Esophagus squamous epithelium (tissue), 5 donors: ENCODE measurements around the gene ZNF593OS. TPM values are rescaled to one million over a fixed set of nuclear protein-coding genes. Genes with fewer than 3 reads are reported as not detected.

Experiments
- DNase-seq: peaks from one replicate; lab custom pipeline; 2025; lab: John Stamatoyannopoulos, UW
- H3K27ac ChIP-seq, 4 donors: fragments of 200-600 bp; sonication (generic); one replicate each; pipeline ENCODE4 v1.5.1; 2016 to 2019; ENCODE audit warnings: mild to moderate bottlenecking in 1 of 4
- H3K27me3 ChIP-seq, 4 donors: fragments of 200-600 bp; sonication (generic); 1 replicate in 3 of 4; 2 replicates in 1 of 4; pipeline versions ENCODE4 v1.5.1 to v1.6.0; 2017 to 2021; ENCODE audit warnings: antibody characterized with exemption in 1 of 4
- H3K36me3 ChIP-seq, 3 donors: fragments of 200-600 bp; sonication (generic); one replicate each; pipeline ENCODE4 v1.5.1; 2016 to 2019
- H3K4me1 ChIP-seq, 3 donors: fragments of 200-600 bp; sonication (generic); one replicate each; pipeline ENCODE4 v1.5.1; 2017 to 2019
- H3K4me3 ChIP-seq, 4 donors: fragments of 200-600 bp; sonication (generic); 1 replicate in 3 of 4; 2 replicates in 1 of 4; pipeline ENCODE4 v1.5.1; 2016 to 2019; ENCODE audit warnings: mild to moderate bottlenecking in 2 of 4, moderate library complexity in 1 of 4
- H3K9me3 ChIP-seq, 3 donors: fragments of 200-600 bp; sonication (generic); one replicate each; pipeline ENCODE4 v1.5.1; 2016 to 2019
- POLR2A ChIP-seq, 4 donors: fragments of 450-650 bp; IDR thresholded peaks; one replicate each; pipeline ENCODE4 v1.6.1; 2017; ENCODE audit warnings: antibody characterized with exemption in 4 of 4, mild to moderate bottlenecking in 4 of 4, moderate library complexity in 3 of 4
- WGBS, 2 donors: methylation state at CpG; one replicate each; pipeline ENCODE4 v1.1.5; 2018; 5-methylcytosine and 5-hydroxymethylcytosine counted together
- intact Hi-C: fragments of 100-400 bp; cut with DNase I; formaldehyde crosslinking; loops from one replicate; pipeline ENCODE4 v1.15.0; 2022
- total RNA-seq, 4 donors: library from RNA; depleted of rRNA; stranded (reverse); fragments of >200 nt; gene quantifications; one replicate each; pipeline ENCODE4 v1.1.0, GENCODE V29; 2016
- TF ChIP-seq, protein P1 (sequence below), 6 experiments: fragments of 450-650 bp in 4 of 6; fragments of 200-600 bp in 2 of 6; sonication (generic) in 2 of 6; IDR thresholded peaks; one replicate each; pipeline ENCODE4 v1.5.1; 2016 to 2019; ENCODE audit warnings: antibody characterized with exemption in 6 of 6, mild to moderate bottlenecking in 4 of 6, moderate library complexity in 4 of 6
- donor health status: DM: yes; HTN: yes; CAD: no.

Gene ZNF593OS
- total RNA-seq, 4 donors from 2014 or later: not detected

DNA sequence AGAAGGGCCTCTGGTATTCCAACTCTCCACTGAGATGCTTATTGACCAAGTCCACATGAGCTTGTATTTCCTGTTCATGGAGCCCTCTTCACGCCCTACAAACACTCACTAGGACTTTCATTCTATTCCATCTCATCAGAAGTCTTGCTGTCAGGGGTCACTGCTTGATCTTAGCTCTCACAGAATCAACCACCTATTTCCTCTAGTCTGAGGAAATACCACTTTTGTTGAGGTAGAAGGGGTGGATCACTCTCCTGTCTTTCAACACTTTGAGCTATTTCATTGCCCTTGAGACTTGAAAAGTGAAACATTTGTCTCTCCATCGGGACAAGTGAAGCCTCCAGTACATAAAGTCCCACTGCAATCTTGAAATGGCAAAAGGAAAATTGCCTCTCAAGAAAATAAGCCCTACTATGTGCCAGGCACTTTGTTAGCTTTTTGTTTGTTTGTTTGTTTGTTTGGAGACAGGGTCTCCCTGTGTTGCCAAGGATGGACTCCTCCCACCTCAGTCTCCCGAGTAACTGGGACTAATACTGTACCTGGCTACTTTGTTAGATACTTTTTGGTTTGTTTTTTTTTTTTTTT lies 32.6 kb downstream of the ZNF593OS start:
- peaks cover 0 to 6% (median 0%) of the 10 kb centered on the region in 3 donors for H3K4me1 ChIP-seq
- WGBS, 2 donors: 59 to 71% methylated on average over 3 of the region's 3 CpGs

DNA sequence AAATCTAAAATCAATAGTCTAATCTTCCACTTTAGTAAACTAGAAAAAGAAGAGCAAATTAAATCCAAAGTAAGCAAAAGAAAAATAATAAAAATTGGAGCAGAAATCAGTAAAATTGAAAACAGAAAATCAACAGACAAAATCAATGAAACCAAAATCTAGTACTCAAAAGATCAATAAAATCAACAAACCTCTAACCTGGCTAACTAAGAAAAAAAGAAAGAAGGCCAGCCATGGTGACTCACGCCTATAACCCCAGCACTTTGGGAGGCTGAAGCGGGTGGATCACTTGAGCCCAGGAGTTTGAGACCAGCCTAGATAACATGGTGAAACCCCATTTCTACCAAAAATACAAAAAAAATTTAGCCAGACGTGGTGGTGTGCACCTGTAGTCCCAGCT lies 37.2 kb downstream of the ZNF593OS start:
- no peak overlapping the region for H3K27ac ChIP-seq
- DNase-seq: no peak
- intact Hi-C loops: no loop called here
- no peaks in the 10 kb centered on the region for H3K36me3 ChIP-seq
- no peaks in the 10 kb centered on the region for H3K4me1 ChIP-seq
- H3K4me3 ChIP-seq: no peak overlapping the region
- H3K27me3 ChIP-seq: no peaks in the 10 kb centered on the region
- no peaks in the 10 kb centered on the region for H3K9me3 ChIP-seq
- 90 to 93% methylated on average over 3 of the region's 3 CpGs for WGBS, 2 donors
- TF ChIP-seq, protein P1, sequence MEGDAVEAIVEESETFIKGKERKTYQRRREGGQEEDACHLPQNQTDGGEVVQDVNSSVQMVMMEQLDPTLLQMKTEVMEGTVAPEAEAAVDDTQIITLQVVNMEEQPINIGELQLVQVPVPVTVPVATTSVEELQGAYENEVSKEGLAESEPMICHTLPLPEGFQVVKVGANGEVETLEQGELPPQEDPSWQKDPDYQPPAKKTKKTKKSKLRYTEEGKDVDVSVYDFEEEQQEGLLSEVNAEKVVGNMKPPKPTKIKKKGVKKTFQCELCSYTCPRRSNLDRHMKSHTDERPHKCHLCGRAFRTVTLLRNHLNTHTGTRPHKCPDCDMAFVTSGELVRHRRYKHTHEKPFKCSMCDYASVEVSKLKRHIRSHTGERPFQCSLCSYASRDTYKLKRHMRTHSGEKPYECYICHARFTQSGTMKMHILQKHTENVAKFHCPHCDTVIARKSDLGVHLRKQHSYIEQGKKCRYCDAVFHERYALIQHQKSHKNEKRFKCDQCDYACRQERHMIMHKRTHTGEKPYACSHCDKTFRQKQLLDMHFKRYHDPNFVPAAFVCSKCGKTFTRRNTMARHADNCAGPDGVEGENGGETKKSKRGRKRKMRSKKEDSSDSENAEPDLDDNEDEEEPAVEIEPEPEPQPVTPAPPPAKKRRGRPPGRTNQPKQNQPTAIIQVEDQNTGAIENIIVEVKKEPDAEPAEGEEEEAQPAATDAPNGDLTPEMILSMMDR (IDR thresholded peaks at IDR 0.05): no peak
- no peak for TF ChIP-seq POLR2A (IDR thresholded peaks at IDR 0.05)

More for the DNA sequence above, 32.6 kb downstream of the ZNF593OS start:
- intact Hi-C loops: no loop called here
- no peak for TF ChIP-seq POLR2A (IDR thresholded peaks at IDR 0.05)
- TF ChIP-seq, protein P1 (IDR thresholded peaks at IDR 0.05): no peak
- Histone ChIP-seq H3K36me3 (no peaks in the 10 kb centered on the region), H3K27ac (no peak overlapping the region), H3K9me3 (no peaks in the 10 kb centered on the region), H3K4me3 (no peak overlapping the region), H3K27me3 (no peaks in the 10 kb centered on the region)
- no peak for DNase-seq

DNA sequence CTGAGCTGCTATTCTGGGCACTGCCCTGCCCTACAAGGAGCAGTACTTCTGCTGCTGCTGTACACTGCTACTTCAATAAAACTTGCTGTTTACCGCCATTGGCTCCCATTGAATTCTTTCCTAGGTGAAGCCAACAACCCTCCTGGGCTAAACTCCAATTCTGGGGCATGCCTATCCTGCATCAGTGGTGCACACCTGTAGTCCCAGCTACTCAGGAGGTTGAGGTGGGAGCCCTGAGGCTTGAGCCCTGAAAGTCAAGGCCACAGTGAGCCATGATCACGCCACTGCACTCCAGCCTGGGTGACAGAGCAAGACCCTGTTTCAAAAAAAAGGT lies 38.8 kb downstream of the ZNF593OS start:
- TF ChIP-seq POLR2A (IDR thresholded peaks at IDR 0.05): no peak
- TF ChIP-seq, protein P1 (IDR thresholded peaks at IDR 0.05): no peak
- Histone ChIP-seq H3K27me3 (no peaks in the 10 kb centered on the region), H3K4me1 (peaks cover 5 to 15% (median 6%) of the 10 kb centered on the region in 3 donors), H3K36me3 (no peaks in the 10 kb centered on the region), H3K4me3 (no peak overlapping the region), H3K9me3 (no peaks in the 10 kb centered on the region), H3K27ac (no peak overlapping the region)
- intact Hi-C loops: no loop called here
- 88 to 100% methylated on average over 1 of the region's 2 CpGs for WGBS, 2 donors
- DNase-seq: no peak

DNA sequence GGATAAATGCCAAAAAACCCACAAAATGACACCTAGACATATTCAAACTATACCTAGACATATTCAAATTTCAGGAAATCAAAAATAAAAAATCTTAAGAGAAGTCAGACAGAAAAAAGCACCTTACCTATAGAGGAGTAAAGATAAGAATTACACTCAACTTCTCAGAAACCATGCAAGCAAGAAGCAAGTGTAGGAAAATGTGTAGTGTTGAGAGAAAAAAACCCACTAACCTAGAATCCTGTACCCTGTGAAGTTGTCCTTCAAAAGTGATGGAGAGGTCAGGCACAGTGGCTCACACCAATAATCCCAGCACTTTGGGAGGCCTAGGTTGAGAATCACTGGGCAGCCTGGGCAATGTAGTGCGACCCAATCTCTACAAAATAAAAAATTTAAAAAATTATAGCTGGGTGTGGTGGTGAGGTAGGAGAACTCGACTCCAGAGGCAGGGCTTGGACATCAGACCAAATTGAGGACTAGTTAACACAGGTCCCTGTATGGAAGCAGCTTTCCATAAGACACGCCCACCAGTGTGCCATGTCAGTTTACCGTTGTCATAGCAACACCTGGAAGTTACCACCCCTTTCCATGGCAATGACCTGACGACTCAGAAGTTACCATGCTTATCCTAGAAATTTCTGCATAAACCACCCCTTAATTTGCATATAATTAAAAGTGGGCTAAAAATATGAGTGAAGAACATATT lies 39.4 kb downstream of the ZNF593OS start:
- Histone ChIP-seq H3K36me3 (no peaks in the 10 kb centered on the region), H3K27ac (no peak overlapping the region), H3K9me3 (no peaks in the 10 kb centered on the region), H3K4me3 (no peak overlapping the region), H3K4me1 (peaks cover 10 to 20% (median 11%) of the 10 kb centered on the region in 3 donors), H3K27me3 (no peaks in the 10 kb centered on the region)
- WGBS, 2 donors: 69 to 70% methylated on average over 5 of the region's 5 CpGs
- no peak for DNase-seq
- intact Hi-C loops: no loop called here
- TF ChIP-seq, protein P1 (IDR thresholded peaks at IDR 0.05): no peak
- TF ChIP-seq POLR2A (IDR thresholded peaks at IDR 0.05): no peak

DNA sequence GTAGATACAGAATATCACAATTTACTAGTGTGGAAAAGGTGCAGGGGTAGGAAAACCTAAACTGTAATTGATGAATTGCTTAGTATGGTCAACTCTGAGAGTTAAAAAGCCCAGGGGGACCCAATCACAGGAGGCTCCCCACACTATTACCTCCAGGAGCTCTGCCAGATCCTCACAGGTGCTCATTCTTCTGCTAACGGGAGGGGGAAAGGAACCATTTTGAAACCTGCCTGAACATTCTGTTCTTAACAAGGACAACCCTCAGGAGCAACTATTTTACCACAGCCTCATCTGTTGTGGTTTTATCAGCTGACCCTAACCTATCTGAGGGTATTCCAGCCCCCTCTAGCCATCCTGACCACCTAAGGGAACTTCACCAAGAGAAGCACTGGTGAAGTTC lies 40.9 kb downstream of the ZNF593OS start:
- Histone ChIP-seq H3K27ac (no peak overlapping the region), H3K36me3 (no peaks in the 10 kb centered on the region), H3K27me3 (no peaks in the 10 kb centered on the region), H3K9me3 (no peaks in the 10 kb centered on the region), H3K4me1 (peaks cover 16 to 35% (median 22%) of the 10 kb centered on the region in 3 donors), H3K4me3 (no peak overlapping the region)
- DNase-seq: no peak
- 19 to 60% methylated on average over 1 of the region's 1 CpG for WGBS, 2 donors
- TF ChIP-seq, protein P1 (IDR thresholded peaks at IDR 0.05): no peak
- TF ChIP-seq POLR2A (IDR thresholded peaks at IDR 0.05): no peak
- intact Hi-C loops: no loop called here
